ENCODE results near the gene GRIK5. TPM values are rescaled to one million over a fixed set of nuclear protein-coding genes. Genes with fewer than 3 reads are reported as not detected.

GRIK5 gene
- total and polyA plus RNA-seq, 2 donors, result 0.33 to 1.7 TPM

DNA sequence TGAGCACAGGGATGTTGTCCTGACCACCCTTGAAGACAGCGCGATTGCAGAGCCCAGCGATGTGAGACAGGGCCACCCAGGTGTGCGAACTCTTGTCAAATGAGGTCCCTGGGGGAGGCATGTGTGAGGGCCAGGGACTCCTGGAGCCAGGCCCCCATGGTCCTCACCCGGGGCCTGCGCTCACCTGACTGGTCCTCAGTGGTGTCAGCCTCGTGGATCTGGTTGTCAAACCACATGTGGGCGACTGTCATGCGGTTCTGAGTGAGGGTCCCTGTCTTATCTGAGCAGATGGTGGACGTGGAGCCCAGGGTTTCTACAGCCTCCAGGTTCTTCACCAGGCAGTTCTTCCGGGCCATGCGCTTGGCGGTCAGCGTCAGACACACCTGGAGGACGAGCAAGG lies 88.3 kb downstream of the GRIK5 start:
- Histone ChIP-seq H3K9me3 (ENCODE audit: control insufficient read depth in 2 of 2, insufficient read depth in 1 of 2, low read length in 1 of 2) (no peaks in the 10 kb centered on the region), H3K36me3 (ENCODE audit: control insufficient read depth in 2 of 2, insufficient read depth in 2 of 2, low read length in 1 of 2) (peaks cover 1 to 24% of the 10 kb centered on the region in 2 donors), H3K4me3 (ENCODE audit: low read length in 2 of 2) (no peak overlapping the region), H3K4me1 (ENCODE audit: control insufficient read depth in 2 of 2, insufficient read depth in 2 of 2, low read length in 2 of 2) (no peaks in the 10 kb centered on the region), H3K27ac (ENCODE audit: low read depth in 1 of 2, low read length in 1 of 2) (no peak overlapping the region), H3K27me3 (ENCODE audit: control insufficient read depth in 2 of 2, insufficient read depth in 1 of 2, low read length in 1 of 2) (no peaks in the 10 kb centered on the region)
- 94% methylated on average over 15 of the region's 15 CpGs for WGBS
- DNase-seq (ENCODE audit: low read depth in 6 of 9, low spot score in 9 of 9), result no peak

- no peaks in the 10 kb centered on the region for H3K4me1 ChIP-seq (ENCODE audit: control insufficient read depth in 2 of 2, insufficient read depth in 2 of 2, low read length in 2 of 2)
- no peak overlapping the region for H3K4me3 ChIP-seq (ENCODE audit: low read length in 2 of 2)
- H3K27ac ChIP-seq (ENCODE audit: low read depth in 1 of 2, low read length in 1 of 2), result no peak overlapping the region
- no peaks in the 10 kb centered on the region for H3K27me3 ChIP-seq (ENCODE audit: control insufficient read depth in 2 of 2, insufficient read depth in 1 of 2, low read length in 1 of 2)
- no peak for DNase-seq (ENCODE audit: low read depth in 6 of 9, low spot score in 9 of 9)
- peaks cover 3 to 22% of the 10 kb centered on the region in 2 donors for H3K36me3 ChIP-seq (ENCODE audit: control insufficient read depth in 2 of 2, insufficient read depth in 2 of 2, low read length in 1 of 2)
- 97% methylated on average over 17 of the region's 17 CpGs for WGBS
- no peaks in the 10 kb centered on the region for H3K9me3 ChIP-seq (ENCODE audit: control insufficient read depth in 2 of 2, insufficient read depth in 1 of 2, low read length in 1 of 2)
Observed at GRCh38 chr19:41978470-41978869, 91.5 kb downstream of the GRIK5 start.

GRCh38 chr19:41977916-41978315 lies 92.1 kb downstream of the GRIK5 start:
- H3K4me1 ChIP-seq (ENCODE audit: control insufficient read depth in 2 of 2, insufficient read depth in 2 of 2, low read length in 2 of 2), result no peaks in the 10 kb centered on the region
- H3K4me3 ChIP-seq (ENCODE audit: low read length in 2 of 2), result no peak overlapping the region
- H3K36me3 ChIP-seq (ENCODE audit: control insufficient read depth in 2 of 2, insufficient read depth in 2 of 2, low read length in 1 of 2), result peaks cover 3 to 22% of the 10 kb centered on the region in 2 donors
- no peaks in the 10 kb centered on the region for H3K27me3 ChIP-seq (ENCODE audit: control insufficient read depth in 2 of 2, insufficient read depth in 1 of 2, low read length in 1 of 2)
- no peak overlapping the region for H3K27ac ChIP-seq (ENCODE audit: low read depth in 1 of 2, low read length in 1 of 2)
- WGBS, result 96% methylated on average over 22 of the region's 22 CpGs
- peaks cover 0 to 2% of the 10 kb centered on the region in 2 donors for H3K9me3 ChIP-seq (ENCODE audit: control insufficient read depth in 2 of 2, insufficient read depth in 1 of 2, low read length in 1 of 2)
- DNase-seq (ENCODE audit: low read depth in 6 of 9, low spot score in 9 of 9), result no peak

DNA sequence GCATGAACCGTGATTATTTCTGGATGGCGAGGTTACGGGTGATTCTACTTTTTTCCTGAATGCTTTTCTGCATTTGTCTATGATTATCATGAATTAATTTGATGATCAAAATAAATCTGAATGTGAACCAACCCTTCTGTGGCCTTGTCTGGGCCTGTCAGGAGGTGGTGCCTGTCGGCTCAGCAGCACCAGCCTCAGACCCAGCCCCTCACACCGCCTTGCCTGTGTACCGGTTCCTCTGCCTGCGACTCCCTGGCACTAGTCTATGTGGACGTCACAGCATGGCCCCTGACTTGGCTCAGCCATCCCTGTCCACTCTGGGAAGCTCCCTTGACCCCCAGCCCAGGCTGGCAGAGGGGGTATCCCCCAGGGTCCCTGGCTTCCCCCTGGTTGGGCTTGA lies 95.4 kb downstream of the GRIK5 start:
- 89% methylated on average over 8 of the region's 8 CpGs for WGBS
- Histone ChIP-seq H3K4me3 (ENCODE audit: low read length in 2 of 2) (no peak overlapping the region), H3K36me3 (ENCODE audit: control insufficient read depth in 2 of 2, insufficient read depth in 2 of 2, low read length in 1 of 2) (peaks cover 3 to 16% of the 10 kb centered on the region in 2 donors), H3K27me3 (ENCODE audit: control insufficient read depth in 2 of 2, insufficient read depth in 1 of 2, low read length in 1 of 2) (no peaks in the 10 kb centered on the region), H3K4me1 (ENCODE audit: control insufficient read depth in 2 of 2, insufficient read depth in 2 of 2, low read length in 2 of 2) (no peaks in the 10 kb centered on the region), H3K27ac (ENCODE audit: low read depth in 1 of 2, low read length in 1 of 2) (no peak overlapping the region), H3K9me3 (ENCODE audit: control insufficient read depth in 2 of 2, insufficient read depth in 1 of 2, low read length in 1 of 2) (peaks cover 0 to 3% of the 10 kb centered on the region in 2 donors)
- DNase-seq (ENCODE audit: low read depth in 6 of 9, low spot score in 9 of 9), result no peak

- peaks cover 5 to 7% of the 10 kb centered on the region in 2 donors for H3K36me3 ChIP-seq (ENCODE audit: control insufficient read depth in 2 of 2, insufficient read depth in 2 of 2, low read length in 1 of 2)
- no peak overlapping the region for H3K27ac ChIP-seq (ENCODE audit: low read depth in 1 of 2, low read length in 1 of 2)
- 95% methylated on average over 11 of the region's 11 CpGs for WGBS
- no peak for DNase-seq (ENCODE audit: low read depth in 6 of 9, low spot score in 9 of 9)
- H3K4me1 ChIP-seq (ENCODE audit: control insufficient read depth in 2 of 2, insufficient read depth in 2 of 2, low read length in 2 of 2), result peaks cover 5 to 14% of the 10 kb centered on the region in 2 donors
- peaks cover 0 to 3% of the 10 kb centered on the region in 2 donors for H3K9me3 ChIP-seq (ENCODE audit: control insufficient read depth in 2 of 2, insufficient read depth in 1 of 2, low read length in 1 of 2)
- no peak overlapping the region for H3K4me3 ChIP-seq (ENCODE audit: low read length in 2 of 2)
- H3K27me3 ChIP-seq (ENCODE audit: control insufficient read depth in 2 of 2, insufficient read depth in 1 of 2, low read length in 1 of 2), result no peaks in the 10 kb centered on the region
Observed at GRCh38 chr19:41971363-41971762, 98.6 kb downstream of the GRIK5 start.

DNA sequence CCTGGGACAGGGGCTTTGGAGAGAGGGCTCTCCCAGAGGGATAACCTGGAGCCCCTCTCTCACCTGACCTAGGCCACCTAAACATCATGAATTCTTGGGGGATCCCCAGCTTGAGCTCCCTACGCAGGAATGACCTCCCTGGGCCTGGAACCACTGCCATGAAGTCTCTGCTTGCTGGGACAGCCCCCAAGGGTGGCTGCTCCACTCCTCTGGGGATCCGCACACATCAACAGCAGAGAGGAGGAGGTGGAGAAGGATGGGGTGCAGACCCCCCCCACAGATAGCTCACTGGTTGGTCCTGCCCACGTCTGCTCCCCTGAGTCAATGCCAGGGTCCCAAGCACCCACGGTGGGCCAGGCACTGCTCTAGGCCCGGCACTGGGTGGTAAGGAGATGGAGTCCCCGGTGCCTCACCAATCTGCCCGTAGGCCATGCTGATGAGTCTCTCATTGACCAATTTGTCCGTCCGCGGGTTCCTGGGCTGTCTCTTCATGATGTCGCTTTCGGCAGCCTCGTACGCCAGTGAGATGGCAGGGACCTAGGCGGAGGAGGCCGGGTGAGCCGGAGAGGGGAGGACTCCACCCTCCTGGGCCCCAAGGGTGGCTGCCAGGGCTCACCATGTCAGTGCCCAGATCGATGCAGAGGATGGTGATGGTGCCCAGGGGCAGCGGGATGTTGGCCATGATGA lies 100.1 kb downstream of the GRIK5 start:
- WGBS, result 98% methylated on average over 19 of the region's 19 CpGs
- H3K36me3 ChIP-seq (ENCODE audit: control insufficient read depth in 2 of 2, insufficient read depth in 2 of 2, low read length in 1 of 2), result peaks cover 0 to 3% of the 10 kb centered on the region in 2 donors
- DNase-seq (ENCODE audit: low read depth in 6 of 9, low spot score in 9 of 9), result no peak

DNA sequence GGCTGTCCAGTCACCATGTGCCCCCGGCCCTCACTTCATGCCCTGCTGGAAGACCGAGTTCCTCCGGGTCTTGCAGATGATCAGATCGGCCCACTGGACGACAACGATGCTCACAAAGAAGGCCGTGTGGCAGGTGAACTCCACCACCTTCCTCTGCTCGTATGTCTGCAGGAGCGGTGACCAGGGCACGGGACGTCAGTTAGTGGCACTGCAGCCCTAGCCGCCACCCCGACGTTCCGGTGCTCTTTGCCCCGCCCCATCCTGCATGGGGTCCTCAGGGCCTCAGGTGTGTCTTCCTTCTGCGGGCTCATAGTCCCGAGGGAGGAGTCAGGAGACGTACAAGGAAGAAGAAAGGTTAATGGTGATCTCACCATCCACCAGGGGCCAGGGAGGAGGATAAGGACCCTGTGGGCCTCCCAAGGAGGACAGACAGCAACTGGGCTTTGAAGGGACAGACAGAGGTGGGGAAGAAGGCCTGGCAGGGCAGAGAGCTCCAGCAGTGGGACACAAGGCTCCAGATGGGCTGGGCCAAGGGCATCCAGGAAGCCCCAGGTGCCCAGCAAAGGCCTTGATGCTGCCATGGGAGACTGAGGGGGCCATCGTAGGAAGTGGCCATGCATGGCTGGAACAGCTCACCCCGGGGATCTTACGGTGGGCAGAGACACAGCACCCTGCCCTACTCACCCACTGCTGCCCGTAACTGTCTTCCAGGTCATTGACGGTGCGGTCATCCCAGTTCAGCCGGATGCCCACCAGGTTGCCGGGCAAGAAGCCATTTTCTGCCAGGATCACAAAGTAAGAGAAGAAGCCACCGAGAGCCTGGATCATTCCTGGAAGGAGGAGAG lies 101.0 kb downstream of the GRIK5 start:
- Histone ChIP-seq H3K27ac (ENCODE audit: low read depth in 1 of 2, low read length in 1 of 2) (no peak overlapping the region), H3K36me3 (ENCODE audit: control insufficient read depth in 2 of 2, insufficient read depth in 2 of 2, low read length in 1 of 2) (peaks cover 0 to 3% of the 10 kb centered on the region in 2 donors), H3K9me3 (ENCODE audit: control insufficient read depth in 2 of 2, insufficient read depth in 1 of 2, low read length in 1 of 2) (peaks cover 0 to 7% of the 10 kb centered on the region in 2 donors), H3K4me3 (ENCODE audit: low read length in 2 of 2) (no peak overlapping the region), H3K27me3 (ENCODE audit: control insufficient read depth in 2 of 2, insufficient read depth in 1 of 2, low read length in 1 of 2) (no peaks in the 10 kb centered on the region), H3K4me1 (ENCODE audit: control insufficient read depth in 2 of 2, insufficient read depth in 2 of 2, low read length in 2 of 2) (peaks cover 7 to 34% of the 10 kb centered on the region in 2 donors)
- no peak for DNase-seq (ENCODE audit: low read depth in 6 of 9, low spot score in 9 of 9)
- 95% methylated on average over 28 of the region's 28 CpGs for WGBS

More for the DNA sequence above, 100.1 kb downstream of the GRIK5 start:
- H3K4me1 ChIP-seq (ENCODE audit: control insufficient read depth in 2 of 2, insufficient read depth in 2 of 2, low read length in 2 of 2), result peaks cover 7 to 28% of the 10 kb centered on the region in 2 donors
- H3K27me3 ChIP-seq (ENCODE audit: control insufficient read depth in 2 of 2, insufficient read depth in 1 of 2, low read length in 1 of 2), result no peaks in the 10 kb centered on the region
- H3K9me3 ChIP-seq (ENCODE audit: control insufficient read depth in 2 of 2, insufficient read depth in 1 of 2, low read length in 1 of 2), result peaks cover 0 to 7% of the 10 kb centered on the region in 2 donors
- H3K27ac ChIP-seq (ENCODE audit: low read depth in 1 of 2, low read length in 1 of 2), result no peak overlapping the region
- no peak overlapping the region for H3K4me3 ChIP-seq (ENCODE audit: low read length in 2 of 2)

GRCh38 chr19:41967054-41967783 lies 102.8 kb downstream of the GRIK5 start:
- peaks cover 7 to 34% of the 10 kb centered on the region in 2 donors for H3K4me1 ChIP-seq (ENCODE audit: control insufficient read depth in 2 of 2, insufficient read depth in 2 of 2, low read length in 2 of 2)
- WGBS, result 37% methylated on average over 26 of the region's 26 CpGs
- no peaks in the 10 kb centered on the region for H3K27me3 ChIP-seq (ENCODE audit: control insufficient read depth in 2 of 2, insufficient read depth in 1 of 2, low read length in 1 of 2)
- DNase-seq (ENCODE audit: low read depth in 6 of 9, low spot score in 9 of 9), result peak in 2 of 9 donors; percentile 32 to 59
- H3K36me3 ChIP-seq (ENCODE audit: control insufficient read depth in 2 of 2, insufficient read depth in 2 of 2, low read length in 1 of 2), result peaks cover 0 to 3% of the 10 kb centered on the region in 2 donors
- H3K4me3 ChIP-seq (ENCODE audit: low read length in 2 of 2), result no peak overlapping the region
- peak overlapping the region in 1 of 2 donors; percentile 11 for H3K27ac ChIP-seq (ENCODE audit: low read depth in 1 of 2, low read length in 1 of 2)
- H3K9me3 ChIP-seq (ENCODE audit: control insufficient read depth in 2 of 2, insufficient read depth in 1 of 2, low read length in 1 of 2), result peaks cover 0 to 4% of the 10 kb centered on the region in 2 donors
